NB4 (cell line): ENCODE measurements around the gene DNMT1.

Source experiments
- CTCF ChIP-seq: IDR thresholded peaks from one replicate; pipeline ENCODE4 v1.5.1; 2012; ENCODE audit warnings: low read depth, low read length
- POLR2A ChIP-seq: IDR thresholded peaks from 2 replicates; pipeline ENCODE4 v1.6.1; 2011; ENCODE audit warnings: mild to moderate bottlenecking; ENCODE audit not compliant: insufficient read length; ENCODE audit errors: extremely low read depth

DNA sequence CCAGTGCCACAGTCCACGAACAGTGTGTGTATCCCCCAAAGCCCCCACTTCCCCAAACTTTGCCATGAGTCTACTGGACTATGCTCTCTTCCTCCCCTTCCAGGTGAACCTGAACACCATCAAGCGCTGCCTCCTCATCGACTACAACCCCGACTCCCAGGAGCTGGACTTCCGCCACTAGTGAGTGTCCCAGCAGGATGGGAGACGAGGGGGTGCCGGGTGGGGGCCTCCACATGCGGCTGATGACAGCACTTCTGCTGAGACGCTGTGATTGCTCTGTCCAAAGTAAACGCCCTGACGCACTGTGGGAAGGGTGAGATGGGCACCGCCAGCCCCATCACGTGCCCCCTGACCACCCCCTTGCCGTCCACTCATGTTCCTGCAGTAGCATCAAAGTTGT is 85.2 kb downstream of the DNMT1 start:
- TF ChIP-seq CTCF: no peak
- no peak for TF ChIP-seq POLR2A
